Measurements from ENCODE around the gene PNPLA7. TPM values are rescaled to one million over a fixed set of nuclear protein-coding genes. Genes with fewer than 3 reads are reported as not detected.

Gene PNPLA7
- total and polyA plus RNA-seq, 2 of the 13 experiments (the other 11 are each of a cell fraction or from before 2014, with no cell fraction given) = 0.42 to 1.5 TPM

DNA sequence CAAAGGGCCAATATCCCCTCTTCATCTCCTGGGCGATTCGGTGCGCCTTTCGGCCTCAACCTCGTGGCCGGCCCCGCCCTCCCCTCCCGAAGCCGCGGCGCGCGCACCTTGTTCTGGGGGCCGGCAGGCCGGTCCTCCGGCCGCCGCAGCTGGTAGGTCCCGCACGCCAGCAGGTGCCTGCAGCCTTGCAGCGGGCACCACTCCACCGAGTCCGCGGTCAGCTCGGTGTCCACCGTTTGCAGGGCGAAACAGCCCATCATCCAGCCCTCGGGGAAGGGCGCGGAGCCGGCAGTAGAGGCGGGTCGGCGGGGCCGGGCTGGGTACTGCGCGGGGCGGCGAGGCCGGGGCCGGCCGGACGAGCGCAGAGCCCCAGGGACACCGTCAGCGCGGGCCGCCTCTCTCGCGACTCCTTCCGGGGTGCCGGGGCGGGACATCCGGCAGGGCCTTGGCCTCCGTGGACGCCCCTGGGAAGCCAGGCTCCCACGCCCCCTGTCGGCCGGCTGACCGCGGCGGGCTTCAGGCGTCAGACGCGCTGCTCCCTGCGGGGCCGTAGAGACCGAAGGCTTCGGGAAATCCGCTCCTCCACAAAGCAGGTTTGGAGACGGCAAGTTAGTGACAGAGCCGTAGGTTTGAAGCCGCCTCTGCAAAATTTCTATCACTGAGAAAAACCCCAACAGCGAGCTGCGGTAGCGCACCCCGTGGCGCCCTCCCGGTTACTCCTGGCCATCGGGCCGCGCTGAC, 28.5 kb upstream of the PNPLA7 start, which contains the start of gene DPH7 (continued):
- TF ChIP-seq ZNF446 (CRISPR knock-in tag; IDR thresholded peaks at IDR 0.05) (peak; percentile 52), GATAD2A (CRISPR knock-in tag; IDR thresholded peaks at IDR 0.05) (peak; percentile 34; the same call in 1 of the 2 replicates), XRCC5 (optimal IDR thresholded peaks at IDR 0.05; ENCODE audit: low read length) (peak; percentile 96), ZNF292 (CRISPR knock-in tag; IDR thresholded peaks at IDR 0.05; ENCODE audit: borderline replicate concordance, low read depth) (no peak), IKZF1 (IDR thresholded peaks at IDR 0.05) (no peak), ZNF619 (CRISPR knock-in tag; IDR thresholded peaks at IDR 0.05) (no peak), TCF12 (IDR thresholded peaks at IDR 0.05) (no peak), TCF12 (CRISPR knock-in tag; IDR thresholded peaks at IDR 0.05) (peak; percentile 73; the same call in 1 of the 2 replicates), ZC3H4 (CRISPR knock-in tag; IDR thresholded peaks at IDR 0.05; ENCODE audit: borderline replicate concordance) (no peak), AKAP8 (CRISPR knock-in tag; IDR thresholded peaks at IDR 0.05) (peak; percentile 83; the same call in 1 of the 2 replicates), ZNF282 (IDR thresholded peaks at IDR 0.05; ENCODE audit: partially characterized antibody) (no peak), GZF1 (CRISPR knock-in tag; IDR thresholded peaks at IDR 0.05) (no peak), GATA4 (IDR thresholded peaks at IDR 0.05; ENCODE audit: borderline replicate concordance, low read depth) (no peak), RAD51 (IDR thresholded peaks at IDR 0.05; ENCODE audit: borderline replicate concordance) (no peak), TBP (CRISPR knock-in tag; IDR thresholded peaks at IDR 0.05) (no peak)
- TF ChIP-seq, protein P1, sequence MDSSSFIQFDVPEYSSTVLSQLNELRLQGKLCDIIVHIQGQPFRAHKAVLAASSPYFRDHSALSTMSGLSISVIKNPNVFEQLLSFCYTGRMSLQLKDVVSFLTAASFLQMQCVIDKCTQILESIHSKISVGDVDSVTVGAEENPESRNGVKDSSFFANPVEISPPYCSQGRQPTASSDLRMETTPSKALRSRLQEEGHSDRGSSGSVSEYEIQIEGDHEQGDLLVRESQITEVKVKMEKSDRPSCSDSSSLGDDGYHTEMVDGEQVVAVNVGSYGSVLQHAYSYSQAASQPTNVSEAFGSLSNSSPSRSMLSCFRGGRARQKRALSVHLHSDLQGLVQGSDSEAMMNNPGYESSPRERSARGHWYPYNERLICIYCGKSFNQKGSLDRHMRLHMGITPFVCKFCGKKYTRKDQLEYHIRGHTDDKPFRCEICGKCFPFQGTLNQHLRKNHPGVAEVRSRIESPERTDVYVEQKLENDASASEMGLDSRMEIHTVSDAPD (CRISPR knock-in tag; IDR thresholded peaks at IDR 0.05) = no peak
- TF ChIP-seq, protein P2, sequence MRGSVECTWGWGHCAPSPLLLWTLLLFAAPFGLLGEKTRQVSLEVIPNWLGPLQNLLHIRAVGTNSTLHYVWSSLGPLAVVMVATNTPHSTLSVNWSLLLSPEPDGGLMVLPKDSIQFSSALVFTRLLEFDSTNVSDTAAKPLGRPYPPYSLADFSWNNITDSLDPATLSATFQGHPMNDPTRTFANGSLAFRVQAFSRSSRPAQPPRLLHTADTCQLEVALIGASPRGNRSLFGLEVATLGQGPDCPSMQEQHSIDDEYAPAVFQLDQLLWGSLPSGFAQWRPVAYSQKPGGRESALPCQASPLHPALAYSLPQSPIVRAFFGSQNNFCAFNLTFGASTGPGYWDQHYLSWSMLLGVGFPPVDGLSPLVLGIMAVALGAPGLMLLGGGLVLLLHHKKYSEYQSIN (CRISPR knock-in tag; IDR thresholded peaks at IDR 0.05; ENCODE audit: borderline replicate concordance) = no peak
- TF ChIP-seq, protein P3, sequence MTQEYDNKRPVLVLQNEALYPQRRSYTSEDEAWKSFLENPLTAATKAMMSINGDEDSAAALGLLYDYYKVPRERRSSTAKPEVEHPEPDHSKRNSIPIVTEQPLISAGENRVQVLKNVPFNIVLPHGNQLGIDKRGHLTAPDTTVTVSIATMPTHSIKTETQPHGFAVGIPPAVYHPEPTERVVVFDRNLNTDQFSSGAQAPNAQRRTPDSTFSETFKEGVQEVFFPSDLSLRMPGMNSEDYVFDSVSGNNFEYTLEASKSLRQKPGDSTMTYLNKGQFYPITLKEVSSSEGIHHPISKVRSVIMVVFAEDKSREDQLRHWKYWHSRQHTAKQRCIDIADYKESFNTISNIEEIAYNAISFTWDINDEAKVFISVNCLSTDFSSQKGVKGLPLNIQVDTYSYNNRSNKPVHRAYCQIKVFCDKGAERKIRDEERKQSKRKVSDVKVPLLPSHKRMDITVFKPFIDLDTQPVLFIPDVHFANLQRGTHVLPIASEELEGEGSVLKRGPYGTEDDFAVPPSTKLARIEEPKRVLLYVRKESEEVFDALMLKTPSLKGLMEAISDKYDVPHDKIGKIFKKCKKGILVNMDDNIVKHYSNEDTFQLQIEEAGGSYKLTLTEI (CRISPR knock-in tag; conservative IDR thresholded peaks at IDR 0.05) = no peak
- TF ChIP-seq, protein P4, sequence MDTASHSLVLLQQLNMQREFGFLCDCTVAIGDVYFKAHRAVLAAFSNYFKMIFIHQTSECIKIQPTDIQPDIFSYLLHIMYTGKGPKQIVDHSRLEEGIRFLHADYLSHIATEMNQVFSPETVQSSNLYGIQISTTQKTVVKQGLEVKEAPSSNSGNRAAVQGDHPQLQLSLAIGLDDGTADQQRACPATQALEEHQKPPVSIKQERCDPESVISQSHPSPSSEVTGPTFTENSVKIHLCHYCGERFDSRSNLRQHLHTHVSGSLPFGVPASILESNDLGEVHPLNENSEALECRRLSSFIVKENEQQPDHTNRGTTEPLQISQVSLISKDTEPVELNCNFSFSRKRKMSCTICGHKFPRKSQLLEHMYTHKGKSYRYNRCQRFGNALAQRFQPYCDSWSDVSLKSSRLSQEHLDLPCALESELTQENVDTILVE (CRISPR knock-in tag; IDR thresholded peaks at IDR 0.05) = peak; percentile 91; the same call in 1 of the 2 replicates
- TF ChIP-seq, protein P5, sequence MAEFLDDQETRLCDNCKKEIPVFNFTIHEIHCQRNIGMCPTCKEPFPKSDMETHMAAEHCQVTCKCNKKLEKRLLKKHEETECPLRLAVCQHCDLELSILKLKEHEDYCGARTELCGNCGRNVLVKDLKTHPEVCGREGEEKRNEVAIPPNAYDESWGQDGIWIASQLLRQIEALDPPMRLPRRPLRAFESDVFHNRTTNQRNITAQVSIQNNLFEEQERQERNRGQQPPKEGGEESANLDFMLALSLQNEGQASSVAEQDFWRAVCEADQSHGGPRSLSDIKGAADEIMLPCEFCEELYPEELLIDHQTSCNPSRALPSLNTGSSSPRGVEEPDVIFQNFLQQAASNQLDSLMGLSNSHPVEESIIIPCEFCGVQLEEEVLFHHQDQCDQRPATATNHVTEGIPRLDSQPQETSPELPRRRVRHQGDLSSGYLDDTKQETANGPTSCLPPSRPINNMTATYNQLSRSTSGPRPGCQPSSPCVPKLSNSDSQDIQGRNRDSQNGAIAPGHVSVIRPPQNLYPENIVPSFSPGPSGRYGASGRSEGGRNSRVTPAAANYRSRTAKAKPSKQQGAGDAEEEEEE (CRISPR knock-in tag; IDR thresholded peaks at IDR 0.05; ENCODE audit: borderline replicate concordance) = no peak

Data from HepG2 (cell line).